Measurements from ENCODE around the gene PPP4R4. TPM values are rescaled to one million over a fixed set of nuclear protein-coding genes. Genes with fewer than 3 reads are reported as not detected.

PPP4R4 gene
- total and polyA plus RNA-seq, 2 of the 4 experiments (the other 2 are of a cell fraction) = 0.17 to 0.36 TPM

- Histone ChIP-seq H3K23ac (ENCODE audit: low read depth, low read length) (no peak overlapping the region), H3K14ac (replicated peaks; ENCODE audit: low read depth, low read length) (no peak overlapping the region), H3K56ac (ENCODE audit: extremely low read depth, insufficient read depth, low read length) (no peak overlapping the region), H3K4me2 (ENCODE audit: low read depth, low read length) (no peak overlapping the region), H3K27ac (ENCODE audit: insufficient read depth, low read length) (no peak overlapping the region), H2AK9ac (replicated peaks; ENCODE audit: low read depth, low read length, poor library complexity) (no peak overlapping the region), H2BK120ac (ENCODE audit: low read depth, low read length) (no peak overlapping the region), H4K91ac (ENCODE audit: insufficient read depth, low read depth, low read length) (no peak overlapping the region), H3K79me1 (ENCODE audit: low read depth in 1 of 2, low read length in 2 of 2) (no peaks in the 10 kb centered on the region), H2BK5ac (ENCODE audit: low read depth, low read length, poor library complexity, severe bottlenecking) (no peak overlapping the region), H3K9me1 (ENCODE audit: insufficient read depth, low read length) (no peaks in the 10 kb centered on the region), H3K36me3 (ENCODE audit: control insufficient read depth, insufficient read depth, low read length) (no peaks in the 10 kb centered on the region), H3K9me3 (ENCODE audit: control insufficient read depth, insufficient read depth, low read length) (no peaks in the 10 kb centered on the region; the same call in 1 of the 2 replicates), H4K8ac (ENCODE audit: low read depth in 2 of 2, low read length in 2 of 2) (no peak overlapping the region), H4K5ac (ENCODE audit: low read depth, low read length) (no peak overlapping the region), H2AFZ (replicated peaks; ENCODE audit: low read length, poor library complexity) (no peak overlapping the region), H3K9ac (ENCODE audit: low read depth, low read length) (no peak overlapping the region), H2BK20ac (ENCODE audit: low read depth, low read length) (no peak overlapping the region), H2BK15ac (ENCODE audit: low read depth, low read length) (no peak overlapping the region), H3K4ac (ENCODE audit: low read depth, low read length) (no peak overlapping the region), H4K20me1 (ENCODE audit: insufficient read depth, low read length) (no peaks in the 10 kb centered on the region), H3K27me3 (ENCODE audit: control insufficient read depth, insufficient read depth, low read length) (no peaks in the 10 kb centered on the region), H2AK5ac (ENCODE audit: low read depth, low read length) (no peak overlapping the region), H3K4me1 (ENCODE audit: control insufficient read depth, insufficient read depth, low read length) (no peaks in the 10 kb centered on the region), H3K4me3 (ENCODE audit: insufficient read depth, low read depth, low read length) (no peak overlapping the region), H3K18ac (ENCODE audit: low read depth, low read length) (no peak overlapping the region)
- POLR2A ChIA-PET (ENCODE audit: unreplicated experiment) = no interaction called here
- DNase-seq = no peak
- no TSS peak for BruUV-seq (replicated peaks)
- intact Hi-C loops (cut with micrococcal nuclease) (no loop called here), dilution Hi-C loops (cut with HindIII; ENCODE audit: low sequenced_read_pairs, unreplicated experiment) (no loop called here), in situ Hi-C loops (cut with MboI; ENCODE audit: low sequenced_read_pairs) (no loop called here)
- no CpG with 5 or more reads among the region's 4 CpGs for WGBS, 2 experiments (ENCODE audit: extremely low coverage in 2 of 2, insufficient read length in 1 of 2)
- CTCF ChIA-PET = no interaction called here
- ATAC-seq (ENCODE audit: low read depth) = no peak
- TF ChIP-seq BHLHE40 (IDR thresholded peaks at IDR 0.05; ENCODE audit: low read depth, low read length) (no peak), SMC3 (IDR thresholded peaks at IDR 0.05; ENCODE audit: low read depth, low read length) (no peak), USF2 (IDR thresholded peaks at IDR 0.05; ENCODE audit: low read depth, low read length) (no peak), FOS (IDR thresholded peaks at IDR 0.05; ENCODE audit: low read depth, low read length) (no peak), RCOR1 (IDR thresholded peaks at IDR 0.05; ENCODE audit: insufficient replicate concordance, low read length) (no peak), POLR2A (IDR thresholded peaks at IDR 0.05; ENCODE audit: low read depth, low read length) (no peak), MAZ (IDR thresholded peaks at IDR 0.05; ENCODE audit: borderline replicate concordance, low read depth, low read length) (no peak), RFX5 (IDR thresholded peaks at IDR 0.05; ENCODE audit: low read depth, low read length) (no peak), NFE2L2 (IDR thresholded peaks at IDR 0.05; ENCODE audit: low read depth, low read length) (no peak), RAD21 (IDR thresholded peaks at IDR 0.05; ENCODE audit: low read length) (no peak), ELK1 (IDR thresholded peaks at IDR 0.05; ENCODE audit: borderline replicate concordance, low read depth, low read length) (no peak), CHD1 (IDR thresholded peaks at IDR 0.05; ENCODE audit: low read depth, low read length) (no peak)
Observed at GRCh38 chr14:94317259-94317658, 143.1 kb downstream of the PPP4R4 start.

Measured in IMR-90 (cell line).